Measurements from ENCODE around the gene ERCC6L.

The ERCC6L gene

DNA sequence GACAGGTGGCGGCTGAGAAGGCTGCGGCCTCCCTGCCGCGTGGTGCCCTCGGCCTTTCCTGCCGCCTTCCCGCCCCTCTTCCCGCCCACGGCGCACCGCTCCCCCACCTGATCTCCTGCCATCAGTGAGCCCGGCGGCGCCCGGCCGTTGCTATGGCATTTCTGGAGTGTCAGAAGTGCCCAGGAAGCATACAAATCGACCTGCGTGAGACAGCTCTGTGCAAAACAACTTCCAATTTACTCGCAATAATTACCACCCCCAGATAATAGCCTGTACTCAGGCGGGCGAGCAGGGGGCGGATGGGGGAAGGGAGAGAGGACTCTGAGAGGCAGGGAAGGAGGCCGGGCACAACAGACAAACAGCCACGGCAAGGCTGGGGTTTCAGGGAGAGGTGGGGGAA lies 16.6 kb upstream of the ERCC6L start:
- Histone ChIP-seq H3K27me3 (ENCODE audit: insufficient read depth, poor library complexity, severe bottlenecking) (peaks cover 17% of the 10 kb centered on the region), H3K4me3 (replicated peaks; ENCODE audit: insufficient read depth, low read length) (no peak overlapping the region), H3K27ac (replicated peaks) (no peak overlapping the region)
- DNase-seq (ENCODE audit: low read depth in 1 of 2, low spot score in 1 of 2), result no peak
- TF ChIP-seq GABPA (IDR thresholded peaks at IDR 0.05; ENCODE audit: low read depth) (no peak), CTCF (IDR thresholded peaks at IDR 0.05; ENCODE audit: insufficient read depth, low read length) (no peak), SPI1 (IDR thresholded peaks at IDR 0.05; ENCODE audit: borderline replicate concordance, low read depth) (no peak), POLR2AphosphoS5 (IDR thresholded peaks at IDR 0.05; ENCODE audit: low read depth) (no peak), REST (IDR thresholded peaks at IDR 0.05; ENCODE audit: insufficient replicate concordance, low read depth) (no peak)

- TF ChIP-seq SPI1 (IDR thresholded peaks at IDR 0.05; ENCODE audit: borderline replicate concordance, low read depth), result no peak
- TF ChIP-seq POLR2AphosphoS5 (IDR thresholded peaks at IDR 0.05; ENCODE audit: low read depth), result no peak
- no peak for TF ChIP-seq GABPA (IDR thresholded peaks at IDR 0.05; ENCODE audit: low read depth)
- TF ChIP-seq CTCF (IDR thresholded peaks at IDR 0.05; ENCODE audit: insufficient read depth, low read length), result no peak
- no peak for TF ChIP-seq REST (IDR thresholded peaks at IDR 0.05; ENCODE audit: insufficient replicate concordance, low read depth)
- H3K4me3 ChIP-seq (replicated peaks; ENCODE audit: insufficient read depth, low read length), result no peak overlapping the region
- H3K27me3 ChIP-seq (ENCODE audit: insufficient read depth, poor library complexity, severe bottlenecking), result peaks cover 17% of the 10 kb centered on the region
- no peak for DNase-seq (ENCODE audit: low read depth in 1 of 2, low spot score in 1 of 2)
- no peak overlapping the region for H3K27ac ChIP-seq (replicated peaks)
Observed at GRCh38 chrX:72254816-72255215, 16.0 kb upstream of the ERCC6L start.

DNA sequence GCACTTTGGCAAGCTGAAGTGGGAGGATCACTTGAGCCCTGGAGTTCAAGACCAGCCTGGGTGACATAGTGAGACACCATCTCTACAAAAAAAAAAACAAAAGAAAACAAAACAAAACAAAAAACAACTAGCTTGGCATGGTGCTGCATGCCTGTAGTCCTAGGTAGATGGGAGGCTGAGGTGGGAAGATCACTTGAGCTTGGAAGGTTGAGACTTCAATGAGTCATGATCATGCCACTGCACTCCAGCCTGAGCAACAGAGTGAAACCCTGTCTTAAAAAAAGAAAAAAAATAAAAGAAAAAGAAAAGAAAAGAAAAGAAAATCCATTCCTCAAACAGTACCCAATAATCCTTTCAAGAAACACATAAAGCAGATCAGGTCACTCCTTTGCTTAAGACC lies 14.9 kb upstream of the ERCC6L start:
- no peak overlapping the region for H3K4me3 ChIP-seq (replicated peaks; ENCODE audit: insufficient read depth, low read length)
- no peak for TF ChIP-seq GABPA (IDR thresholded peaks at IDR 0.05; ENCODE audit: low read depth)
- DNase-seq (ENCODE audit: low read depth in 1 of 2, low spot score in 1 of 2), result no peak
- peaks cover 17% of the 10 kb centered on the region for H3K27me3 ChIP-seq (ENCODE audit: insufficient read depth, poor library complexity, severe bottlenecking)
- no peak overlapping the region for H3K27ac ChIP-seq (replicated peaks)

DNA sequence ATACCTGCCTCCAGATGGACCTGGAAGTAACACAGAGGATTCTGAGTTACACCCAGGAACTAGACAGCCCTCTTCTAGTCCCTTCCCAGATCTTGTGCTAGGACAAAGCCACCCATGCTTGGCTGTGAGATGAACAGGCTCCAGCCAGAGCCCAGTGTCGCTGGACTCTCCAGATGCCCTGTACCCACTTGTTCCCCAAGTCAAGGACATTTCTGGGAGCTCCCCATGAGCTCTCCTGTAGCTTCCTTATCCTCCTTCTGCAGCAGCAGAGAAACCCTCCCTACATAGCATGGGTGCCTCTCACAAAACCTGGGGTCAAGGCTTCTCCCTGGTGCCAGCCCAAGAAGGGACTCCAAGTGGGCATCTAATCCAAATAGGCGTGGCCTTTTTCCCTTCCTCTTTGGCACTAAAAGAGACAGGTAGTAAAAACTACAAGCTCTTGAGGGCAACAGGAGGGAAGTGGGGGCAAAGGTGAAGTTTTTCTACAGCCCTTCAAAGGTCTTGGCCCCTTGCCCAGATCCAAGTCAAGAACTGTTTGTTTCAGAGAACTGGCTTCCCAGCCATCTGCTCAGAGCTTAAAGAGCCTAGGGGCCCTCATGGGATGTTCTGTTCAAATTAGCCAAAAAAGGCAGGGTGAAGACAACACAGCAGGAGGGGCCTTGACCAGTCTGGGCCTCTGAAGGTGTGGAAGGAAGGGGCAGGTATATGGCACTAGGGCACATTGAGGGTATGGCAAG lies 8.5 kb upstream of the ERCC6L start:
- no peak overlapping the region for H3K27ac ChIP-seq (replicated peaks)
- TF ChIP-seq POLR2AphosphoS5 (IDR thresholded peaks at IDR 0.05; ENCODE audit: low read depth) (no peak), REST (IDR thresholded peaks at IDR 0.05; ENCODE audit: insufficient replicate concordance, low read depth) (no peak), GABPA (IDR thresholded peaks at IDR 0.05; ENCODE audit: low read depth) (no peak), CTCF (IDR thresholded peaks at IDR 0.05; ENCODE audit: insufficient read depth, low read length) (no peak), SPI1 (IDR thresholded peaks at IDR 0.05; ENCODE audit: borderline replicate concordance, low read depth) (no peak)

More for the DNA sequence above, 8.5 kb upstream of the ERCC6L start:
- H3K27me3 ChIP-seq (ENCODE audit: insufficient read depth, poor library complexity, severe bottlenecking), result no peaks in the 10 kb centered on the region
- DNase-seq (ENCODE audit: low read depth in 1 of 2, low spot score in 1 of 2), result no peak
- H3K4me3 ChIP-seq (replicated peaks; ENCODE audit: insufficient read depth, low read length), result no peak overlapping the region
